H1 (cell line): Measurements from ENCODE around the gene FGGY. TPM values are rescaled to one million over a fixed set of nuclear protein-coding genes. Genes with fewer than 3 reads are reported as not detected.

Experiments used
- CTCF ChIA-PET: fragments of 300-600 bp; sonication (Branson Sonifier 250); formaldehyde crosslinking; loops from one replicate; lab custom pipeline; 2021; ENCODE audit not compliant: partially characterized antibody; lab: Charles Lee
- POLR2A ChIA-PET: fragments of 300-600 bp; sonication (Branson Sonifier 250); formaldehyde crosslinking; loops from one replicate; lab custom pipeline; 2021; ENCODE audit warnings: inconsistent platforms; ENCODE audit not compliant: partially characterized antibody; lab: Charles Lee
- DNase-seq, 2 experiments: peaks; one replicate each; pipeline versions ENCODE4 v3.0.0 to v3.0.0-alpha.2; 2010 to 2022; ENCODE audit warnings: low spot score in 2 of 2, low read depth in 1 of 2, mixed read lengths in 1 of 2
- FAIRE-seq: peaks from 2 replicates; lab custom pipeline; 2011; peaks lifted over from hg19 to GRCh38; lab: Jason Lieb, UNC
- H2AFZ ChIP-seq: 2 replicates; pipeline ENCODE4 v1.8.1; 2012; ENCODE audit warnings: low read length, inconsistent platforms
- H2AK5ac ChIP-seq: 2 replicates; pipeline ENCODE4 v1.6.1; 2013; ENCODE audit warnings: low read depth, low read length
- H2BK120ac ChIP-seq: replicated peaks from 2 replicates; pipeline ENCODE3; 2013; ENCODE audit warnings: low read depth, low read length, inconsistent platforms
- H2BK12ac ChIP-seq: 2 replicates; pipeline ENCODE4 v1.6.1; 2013; ENCODE audit warnings: low read depth, low read length
- H2BK15ac ChIP-seq: 2 replicates; pipeline ENCODE4 v1.6.1; 2013; ENCODE audit warnings: low read length
- H2BK20ac ChIP-seq: 2 replicates; pipeline ENCODE4 v1.6.1; 2013; ENCODE audit warnings: low read length
- H2BK5ac ChIP-seq: 2 replicates; pipeline ENCODE4 v1.6.1; 2013; ENCODE audit warnings: low read depth, low read length
- H3K14ac ChIP-seq: 2 replicates; pipeline ENCODE4 v1.6.1; 2013; ENCODE audit warnings: inconsistent platforms; ENCODE audit not compliant: insufficient read length
- H3K18ac ChIP-seq: 2 replicates; pipeline ENCODE4 v1.6.1; 2013; ENCODE audit warnings: low read length; ENCODE audit errors: extremely low read depth
- H3K23ac ChIP-seq: 2 replicates; pipeline ENCODE4 v1.6.1; 2013; ENCODE audit warnings: inconsistent platforms; ENCODE audit not compliant: insufficient read length
- H3K23me2 ChIP-seq: 2 replicates; pipeline ENCODE4 v1.6.1; 2013; ENCODE audit warnings: low read depth, low read length
- H3K27ac ChIP-seq: 2 replicates; pipeline ENCODE4 v1.6.1; 2011; ENCODE audit warnings: low read depth, low read length, inconsistent platforms
- H3K27me3 ChIP-seq, 4 experiments: replicated peaks in 1 of 4; 1 replicate in 1 of 4; 2 replicates in 3 of 4; pipeline versions ENCODE4 v1.6.1 to v1.8.1; 2011 to 2013; ENCODE audit warnings: low read length in 3 of 4, mild to moderate bottlenecking in 3 of 4, inconsistent platforms in 2 of 4, mixed read lengths in 2 of 4, moderate library complexity in 1 of 4; ENCODE audit not compliant: control insufficient read depth in 3 of 4, insufficient read depth in 3 of 4; ENCODE audit errors: extremely low read depth in 1 of 4
- H3K36me3 ChIP-seq, 4 experiments: 2 replicates each; pipeline versions ENCODE4 v1.6.1 to v1.8.1; 2011 to 2013; ENCODE audit warnings: mild to moderate bottlenecking in 4 of 4, low read length in 3 of 4, moderate library complexity in 2 of 4, control low read depth in 1 of 4, inconsistent platforms in 1 of 4; ENCODE audit not compliant: insufficient read depth in 4 of 4, control insufficient read depth in 2 of 4
- H3K4ac ChIP-seq: replicated peaks from 2 replicates; pipeline ENCODE3; 2013; ENCODE audit warnings: low read length, low read depth, mixed read lengths, inconsistent platforms; ENCODE audit not compliant: insufficient read length
- H3K4me1 ChIP-seq, 4 experiments: replicated peaks in 1 of 4; 1 replicate in 1 of 4; 2 replicates in 3 of 4; pipeline versions ENCODE4 v1.6.1 to v1.8.1; 2011 to 2013; ENCODE audit warnings: low read length in 3 of 4, inconsistent platforms in 2 of 4, mixed read lengths in 1 of 4; ENCODE audit not compliant: insufficient read depth in 4 of 4, control insufficient read depth in 3 of 4
- H3K4me2 ChIP-seq, 2 experiments: 2 replicates each; pipeline versions ENCODE4 v1.6.1 to v1.8.1; 2011 to 2013; ENCODE audit warnings: low read depth in 2 of 2, low read length in 2 of 2, control low read depth in 1 of 2, inconsistent platforms in 1 of 2, mild to moderate bottlenecking in 1 of 2; ENCODE audit not compliant: insufficient read depth in 1 of 2
- H3K4me3 ChIP-seq, 4 experiments: fragments of 200-600, 300-600 bp in 1 of 4; sonication (generic), shearing (Covaris generic), sonication (Bioruptor Twin) in 1 of 4; 2 replicates each; pipeline versions ENCODE4 v1.5.1 to v1.8.1; 2011 to 2016; ENCODE audit warnings: low read length in 4 of 4, low read depth in 3 of 4, control low read depth in 2 of 4, inconsistent platforms in 2 of 4, mild to moderate bottlenecking in 2 of 4, mixed read lengths in 1 of 4, moderate library complexity in 1 of 4; ENCODE audit not compliant: insufficient read depth in 2 of 4; ENCODE audit errors: extremely low read depth in 1 of 4
- H3K56ac ChIP-seq: replicated peaks from 2 replicates; pipeline ENCODE3; 2013; ENCODE audit warnings: low read depth, mild to moderate bottlenecking, mixed read lengths, low read length, inconsistent platforms; ENCODE audit not compliant: insufficient read length
- H3K79me1 ChIP-seq: 2 replicates; pipeline ENCODE4 v1.6.1; 2013; ENCODE audit warnings: low read depth, low read length, control low read depth
- H3K79me2 ChIP-seq, 2 experiments: 2 replicates each; pipeline versions ENCODE4 v1.6.1 to v1.8.1; 2012 to 2013; ENCODE audit warnings: low read length in 2 of 2, mild to moderate bottlenecking in 2 of 2, inconsistent platforms in 1 of 2; ENCODE audit not compliant: insufficient read depth in 2 of 2, control insufficient read depth in 1 of 2
- H3K9ac ChIP-seq, 4 experiments: replicated peaks in 1 of 4; 1 replicate in 1 of 4; 2 replicates in 3 of 4; pipeline versions ENCODE4 v1.6.1 to v1.8.1; 2011 to 2013; ENCODE audit warnings: low read depth in 3 of 4, low read length in 3 of 4, control low read depth in 2 of 4, mild to moderate bottlenecking in 2 of 4, moderate library complexity in 2 of 4, inconsistent platforms in 1 of 4; ENCODE audit errors: extremely low read depth in 1 of 4
- H3K9me3 ChIP-seq, 2 experiments: 2 replicates each; pipeline versions ENCODE4 v1.6.1 to v1.8.1; 2012 to 2013; ENCODE audit warnings: mild to moderate bottlenecking in 2 of 2, moderate library complexity in 2 of 2, control low read depth in 1 of 2, inconsistent platforms in 1 of 2, low read depth in 1 of 2, low read length in 1 of 2, mixed read lengths in 1 of 2; ENCODE audit not compliant: insufficient read depth in 2 of 2
- H4K20me1 ChIP-seq, 2 experiments: replicated peaks in 1 of 2; 2 replicates each; pipeline versions ENCODE3 to v1.8.1; 2011 to 2013; ENCODE audit warnings: inconsistent platforms in 2 of 2, low read length in 2 of 2, mild to moderate bottlenecking in 1 of 2; ENCODE audit not compliant: insufficient read depth in 2 of 2, control insufficient read depth in 1 of 2
- H4K5ac ChIP-seq: 2 replicates; pipeline ENCODE4 v1.6.1; 2013; ENCODE audit warnings: low read length, low read depth, mixed read lengths, inconsistent platforms; ENCODE audit not compliant: insufficient read length
- H4K8ac ChIP-seq: 2 replicates; pipeline ENCODE4 v1.8.0; 2013; ENCODE audit warnings: mild to moderate bottlenecking, moderate library complexity, low read length, inconsistent platforms; ENCODE audit not compliant: insufficient read depth; ENCODE audit errors: extremely low read depth
- H4K91ac ChIP-seq: replicated peaks from 2 replicates; pipeline ENCODE3; 2013; ENCODE audit warnings: low read length, mixed read lengths, inconsistent platforms; ENCODE audit not compliant: insufficient read length
- BACH1 ChIP-seq: IDR thresholded peaks from 2 replicates; pipeline ENCODE4 v1.6.1; 2012; ENCODE audit warnings: low read length, improper control_type of control experiment
- GABPA ChIP-seq: IDR thresholded peaks from 2 replicates; pipeline ENCODE4 v1.6.1; 2011; ENCODE audit warnings: mild to moderate bottlenecking, low read length, moderate library complexity, borderline replicate concordance; ENCODE audit not compliant: insufficient read depth
- HDAC6 ChIP-seq: IDR thresholded peaks from one replicate; pipeline ENCODE4 v1.7.1; 2012; ENCODE audit warnings: low read depth, mild to moderate bottlenecking, inconsistent platforms, low read length, moderate library complexity
- KDM5A ChIP-seq: fragments of 200-600 bp; IDR thresholded peaks from 2 replicates; pipeline ENCODE4 v1.7.1; 2012; ENCODE audit warnings: mild to moderate bottlenecking, low read length, inconsistent platforms, mixed read lengths
- MAFK ChIP-seq: IDR thresholded peaks from 2 replicates; pipeline ENCODE4 v1.6.1; 2012; ENCODE audit warnings: low read depth, mild to moderate bottlenecking, improper control_type of control experiment, low read length
- RXRA ChIP-seq: IDR thresholded peaks from 2 replicates; pipeline ENCODE4 v1.6.1; 2011; ENCODE audit warnings: low read depth, mild to moderate bottlenecking, low read length, moderate library complexity; ENCODE audit not compliant: insufficient read depth
- TAF7 ChIP-seq: optimal IDR thresholded peaks from 2 replicates; pipeline ENCODE3; 2011; ENCODE audit warnings: low read depth, mild to moderate bottlenecking, inconsistent platforms, low read length, moderate library complexity, borderline replicate concordance
- YY1 ChIP-seq: IDR thresholded peaks from 2 replicates; pipeline ENCODE4 v1.6.1; 2011; ENCODE audit warnings: low read depth, mild to moderate bottlenecking, low read length
- WGBS, 2 experiments: shearing (Covaris generic) in 1 of 2; methylation state at CpG; one replicate each; pipeline versions ENCODE4 v1.1.6 to v1.1.7; 2013 to 2015; ENCODE audit warnings: low lambda C conversion rate in 2 of 2, mixed read lengths in 2 of 2, inconsistent platforms in 1 of 2, low coverage in 1 of 2, missing lambda C conversion rate in 1 of 2; ENCODE audit not compliant: insufficient replicate concordance in 2 of 2, insufficient coverage in 1 of 2, insufficient read length in 1 of 2; ENCODE audit errors: extremely low coverage in 1 of 2, missing lambda C conversion rate in 1 of 2; 5-methylcytosine and 5-hydroxymethylcytosine counted together
- polyA plus RNA-seq, 7 experiments: library from polyadenylated mRNA; depleted of rRNA in 3 of 7; stranded (reverse) in 5 of 7; unstranded in 2 of 7; fragments of >200 nt in 5 of 7; fragments of 200-250 nt in 2 of 7; gene quantifications; 1 replicate in 5 of 7; 2 replicates in 1 of 7; 4 replicates in 1 of 7; pipeline versions ENCODE4 v1.2.1 to v1.2.3, GENCODE V29; 2011 to 2013; ENCODE audit warnings: missing spikeins in 2 of 7, mixed read lengths in 2 of 7
- total RNA-seq: library from RNA; stranded (reverse); fragmentation: NEBNext Ultra II Directional; extraction: Animal tissue kit (Norgen Biotek cat#: 25700); gene quantifications from 2 replicates; pipeline ENCODE4 v1.2.1, GENCODE V29; 2021

Gene FGGY
- total and polyA plus RNA-seq, 2 of the 8 experiments (the other 6 are each of a cell fraction or from before 2014, with no cell fraction given), result 10.3 to 12.5 TPM

GRCh38 chr1:59266180-59266926 lies 30.5 kb upstream of the FGGY start:
- Histone ChIP-seq H3K4me2 (no peak overlapping the region), H4K5ac (no peak overlapping the region), H3K36me3 (no peaks in the 10 kb centered on the region), H3K23me2 (no peaks in the 10 kb centered on the region), H3K9me3 (no peaks in the 10 kb centered on the region), H2AK5ac (no peak overlapping the region), H3K79me1 (no peaks in the 10 kb centered on the region), H2AFZ (no peak overlapping the region), H3K56ac (no peak overlapping the region), H4K91ac (no peak overlapping the region), H3K4ac (no peak overlapping the region), H2BK5ac (no peak overlapping the region), H2BK12ac (no peak overlapping the region), H3K23ac (no peak overlapping the region), H4K20me1 (no peaks in the 10 kb centered on the region), H3K18ac (no peak overlapping the region), H2BK120ac (no peak overlapping the region), H2BK15ac (no peak overlapping the region), H3K4me1 (no peaks in the 10 kb centered on the region), H3K79me2 (no peaks in the 10 kb centered on the region), H3K27ac (no peak overlapping the region), H3K14ac (no peak overlapping the region), H3K27me3 (no peaks in the 10 kb centered on the region), H3K9ac (no peak overlapping the region), H3K4me3 (no peak overlapping the region), H2BK20ac (no peak overlapping the region), H4K8ac (no peak overlapping the region)
- no peak for DNase-seq
- WGBS, 2 experiments, result 89% methylated on average over 4 of the region's 4 CpGs; no CpG with 5 or more reads in 1 of the 2 experiments
- ChIA-PET CTCF (no interaction called here), POLR2A (no interaction called here)
- TF ChIP-seq HDAC6, result no peak
- TF ChIP-seq TAF7, result no peak
- no peak for TF ChIP-seq MAFK
- TF ChIP-seq BACH1, result no peak
- no peak for TF ChIP-seq YY1
- TF ChIP-seq RXRA, result no peak
- TF ChIP-seq KDM5A, result no peak
- no peak for TF ChIP-seq GABPA
- no peak for FAIRE-seq
